Large intestine (tissue), 3 donors: Measurements from ENCODE around the gene FAM135A. TPM values are rescaled to one million over a fixed set of nuclear protein-coding genes. Genes with fewer than 3 reads are reported as not detected.

Experiments
- DNase-seq, 2 donors: peaks; one replicate each; pipeline versions ENCODE4 v3.0.0 to v3.0.0-alpha.2; 2013
- H3K27ac ChIP-seq: one replicate; pipeline ENCODE4 v1.5.1; 2013; ENCODE audit warnings: low read length
- H3K27me3 ChIP-seq: 2 replicates; pipeline ENCODE4 v1.6.1; 2013; ENCODE audit warnings: low read length; ENCODE audit not compliant: control insufficient read depth, insufficient read depth
- H3K36me3 ChIP-seq: 2 replicates; pipeline ENCODE4 v1.6.1; 2013; ENCODE audit warnings: low read length; ENCODE audit not compliant: control insufficient read depth, insufficient read depth
- H3K4me1 ChIP-seq: one replicate; pipeline ENCODE4 v1.6.1; 2013; ENCODE audit warnings: low read length; ENCODE audit not compliant: control insufficient read depth, insufficient read depth
- H3K4me3 ChIP-seq: one replicate; pipeline ENCODE4 v1.5.1; 2013; ENCODE audit warnings: low read length
- H3K9me3 ChIP-seq: one replicate; pipeline ENCODE4 v1.6.1; 2013; ENCODE audit warnings: mild to moderate bottlenecking, low read depth, low read length, moderate library complexity; ENCODE audit not compliant: control insufficient read depth
- WGBS: methylation state at CpG from one replicate; pipeline ENCODE4 v1.1.5; 2013; ENCODE audit warnings: low lambda C conversion rate; ENCODE audit not compliant: insufficient coverage; 5-methylcytosine and 5-hydroxymethylcytosine counted together
- polyA plus RNA-seq: library from polyadenylated mRNA; unstranded; fragments of 120-200 nt; gene quantifications from one replicate; pipeline ENCODE4 v1.2.1, GENCODE V29; 2013

The FAM135A gene
- polyA plus RNA-seq, 1 donor = 97.2 TPM

- Histone ChIP-seq H3K4me1 (peaks cover 55% of the 10 kb centered on the region), H3K4me3 (no peak overlapping the region), H3K36me3 (no peaks in the 10 kb centered on the region), H3K27me3 (no peaks in the 10 kb centered on the region), H3K9me3 (no peaks in the 10 kb centered on the region), H3K27ac (peak overlapping the region; percentile 91)
- WGBS = 100% methylated on average over 1 of the region's 1 CpG
- peak in 1 of 2 donors; percentile 56 for DNase-seq
Measured at GRCh38 chr6:70396163-70396562, 17.1 kb upstream of the FAM135A start.

GRCh38 chr6:70396796-70397729 lies 16.2 kb upstream of the FAM135A start:
- DNase-seq = peak in 1 of 2 donors; percentile 44
- H3K36me3 ChIP-seq = no peaks in the 10 kb centered on the region
- WGBS = 100% methylated on average over 1 of the region's 10 CpGs
- H3K4me1 ChIP-seq = peaks cover 50% of the 10 kb centered on the region
- no peak overlapping the region for H3K4me3 ChIP-seq
- H3K9me3 ChIP-seq = no peaks in the 10 kb centered on the region
- H3K27me3 ChIP-seq = no peaks in the 10 kb centered on the region
- peak overlapping the region; percentile 91 for H3K27ac ChIP-seq

- 30% methylated on average over 3 of the region's 7 CpGs for WGBS
- Histone ChIP-seq H3K4me3 (peak overlapping the region; percentile 12), H3K9me3 (no peaks in the 10 kb centered on the region), H3K36me3 (no peaks in the 10 kb centered on the region), H3K4me1 (peaks cover 32% of the 10 kb centered on the region), H3K27me3 (no peaks in the 10 kb centered on the region), H3K27ac (peak overlapping the region; percentile 91)
- peak; percentile 90 to 97 for DNase-seq
Measured at GRCh38 chr6:70398783-70399728, 14.3 kb upstream of the FAM135A start.

GRCh38 chr6:70404658-70405057 lies 8.7 kb upstream of the FAM135A start:
- Histone ChIP-seq H3K4me1 (peaks cover 4% of the 10 kb centered on the region), H3K27me3 (no peaks in the 10 kb centered on the region), H3K36me3 (no peaks in the 10 kb centered on the region), H3K4me3 (no peak overlapping the region), H3K27ac (no peak overlapping the region), H3K9me3 (no peaks in the 10 kb centered on the region)
- no peak for DNase-seq
- no CpG with 5 or more reads among the region's 1 CpG for WGBS

GRCh38 chr6:70409216-70409615 lies 4.1 kb upstream of the FAM135A start:
- no peak for DNase-seq
- Histone ChIP-seq H3K27me3 (no peaks in the 10 kb centered on the region), H3K4me3 (no peak overlapping the region), H3K9me3 (no peaks in the 10 kb centered on the region), H3K4me1 (peaks cover 19% of the 10 kb centered on the region), H3K27ac (no peak overlapping the region), H3K36me3 (no peaks in the 10 kb centered on the region)
- WGBS = no CpG with 5 or more reads among the region's 2 CpGs

GRCh38 chr6:70411542-70412251 lies 1.6 kb upstream of the FAM135A start:
- 5% methylated on average over 3 of the region's 7 CpGs for WGBS
- H3K27ac ChIP-seq = peak overlapping the region; percentile 95
- H3K4me1 ChIP-seq = peaks cover 19% of the 10 kb centered on the region
- no peaks in the 10 kb centered on the region for H3K27me3 ChIP-seq
- no peak overlapping the region for H3K4me3 ChIP-seq
- peak; percentile 59 to 94 for DNase-seq
- no peaks in the 10 kb centered on the region for H3K9me3 ChIP-seq
- H3K36me3 ChIP-seq = no peaks in the 10 kb centered on the region

GRCh38 chr6:70412252-70413113 lies 825 bp upstream of the FAM135A start:
- peak overlapping the region; percentile 85 for H3K4me3 ChIP-seq
- H3K27ac ChIP-seq = peak overlapping the region; percentile 95
- no peak for DNase-seq
- WGBS = 67% methylated on average over 1 of the region's 25 CpGs
- peaks cover 3% of the 10 kb centered on the region for H3K36me3 ChIP-seq
- H3K9me3 ChIP-seq = no peaks in the 10 kb centered on the region
- H3K4me1 ChIP-seq = peaks cover 19% of the 10 kb centered on the region
- H3K27me3 ChIP-seq = no peaks in the 10 kb centered on the region

GRCh38 chr6:70413992-70414494 lies 735 bp downstream of the FAM135A start:
- Histone ChIP-seq H3K27ac (peak overlapping the region; percentile 95), H3K4me3 (peak overlapping the region; percentile 85), H3K9me3 (no peaks in the 10 kb centered on the region), H3K36me3 (peaks cover 13% of the 10 kb centered on the region), H3K27me3 (no peaks in the 10 kb centered on the region), H3K4me1 (peaks cover 19% of the 10 kb centered on the region)
- 2% methylated on average over 11 of the region's 20 CpGs for WGBS
- peak in 1 of 2 donors; percentile 53 for DNase-seq

- Histone ChIP-seq H3K27ac (peak overlapping the region; percentile 95), H3K36me3 (peaks cover 16% of the 10 kb centered on the region), H3K4me3 (peak overlapping the region; percentile 85), H3K4me1 (peaks cover 19% of the 10 kb centered on the region), H3K27me3 (no peaks in the 10 kb centered on the region), H3K9me3 (no peaks in the 10 kb centered on the region)
- 57% methylated on average over 1 of the region's 2 CpGs for WGBS
- DNase-seq = no peak
Measured at GRCh38 chr6:70414813-70415212, 1.5 kb downstream of the FAM135A start.
